Measurements from ENCODE around the gene RUNX2. TPM values are rescaled to one million over a fixed set of nuclear protein-coding genes. Genes with fewer than 3 reads are reported as not detected.

Gene RUNX2
- total RNA-seq, 3 donors from 2014 or later = 2.7 to 7.3 (median 7.2) TPM

- intact Hi-C loops (cut with DNase I; ENCODE audit: low total_unique reads) = no loop called here
These were observed 234.0 kb downstream of the RUNX2 start for GRCh38 chr6:45562171-45562570.

GRCh38 chr6:45563041-45563440 is 234.9 kb downstream of the RUNX2 start:
- no peaks in the 10 kb centered on the region for H3K4me1 ChIP-seq
- intact Hi-C loops (cut with DNase I; ENCODE audit: low total_unique reads) = no loop called here
- no peaks in the 10 kb centered on the region for H3K9me3 ChIP-seq
- H3K4me3 ChIP-seq = no peak overlapping the region
- TF ChIP-seq, protein P1, sequence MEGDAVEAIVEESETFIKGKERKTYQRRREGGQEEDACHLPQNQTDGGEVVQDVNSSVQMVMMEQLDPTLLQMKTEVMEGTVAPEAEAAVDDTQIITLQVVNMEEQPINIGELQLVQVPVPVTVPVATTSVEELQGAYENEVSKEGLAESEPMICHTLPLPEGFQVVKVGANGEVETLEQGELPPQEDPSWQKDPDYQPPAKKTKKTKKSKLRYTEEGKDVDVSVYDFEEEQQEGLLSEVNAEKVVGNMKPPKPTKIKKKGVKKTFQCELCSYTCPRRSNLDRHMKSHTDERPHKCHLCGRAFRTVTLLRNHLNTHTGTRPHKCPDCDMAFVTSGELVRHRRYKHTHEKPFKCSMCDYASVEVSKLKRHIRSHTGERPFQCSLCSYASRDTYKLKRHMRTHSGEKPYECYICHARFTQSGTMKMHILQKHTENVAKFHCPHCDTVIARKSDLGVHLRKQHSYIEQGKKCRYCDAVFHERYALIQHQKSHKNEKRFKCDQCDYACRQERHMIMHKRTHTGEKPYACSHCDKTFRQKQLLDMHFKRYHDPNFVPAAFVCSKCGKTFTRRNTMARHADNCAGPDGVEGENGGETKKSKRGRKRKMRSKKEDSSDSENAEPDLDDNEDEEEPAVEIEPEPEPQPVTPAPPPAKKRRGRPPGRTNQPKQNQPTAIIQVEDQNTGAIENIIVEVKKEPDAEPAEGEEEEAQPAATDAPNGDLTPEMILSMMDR (IDR thresholded peaks at IDR 0.05) = no peak
- no peaks in the 10 kb centered on the region for H3K36me3 ChIP-seq
- no peak for DNase-seq (ENCODE audit: low spot score in 2 of 2)
- H3K27ac ChIP-seq = no peak overlapping the region
- H3K27me3 ChIP-seq = no peaks in the 10 kb centered on the region

More at GRCh38 chr6:45562171-45562570, 234.0 kb downstream of the RUNX2 start:
- Histone ChIP-seq H3K36me3 (no peaks in the 10 kb centered on the region), H3K27me3 (no peaks in the 10 kb centered on the region), H3K9me3 (no peaks in the 10 kb centered on the region), H3K4me3 (no peak overlapping the region), H3K4me1 (no peaks in the 10 kb centered on the region), H3K27ac (no peak overlapping the region)
- no peak for DNase-seq (ENCODE audit: low spot score in 2 of 2)
- TF ChIP-seq POLR2A (IDR thresholded peaks at IDR 0.05) (no peak), POLR2AphosphoS5 (IDR thresholded peaks at IDR 0.05) (no peak)
- TF ChIP-seq, protein P1 (IDR thresholded peaks at IDR 0.05) = no peak

DNA sequence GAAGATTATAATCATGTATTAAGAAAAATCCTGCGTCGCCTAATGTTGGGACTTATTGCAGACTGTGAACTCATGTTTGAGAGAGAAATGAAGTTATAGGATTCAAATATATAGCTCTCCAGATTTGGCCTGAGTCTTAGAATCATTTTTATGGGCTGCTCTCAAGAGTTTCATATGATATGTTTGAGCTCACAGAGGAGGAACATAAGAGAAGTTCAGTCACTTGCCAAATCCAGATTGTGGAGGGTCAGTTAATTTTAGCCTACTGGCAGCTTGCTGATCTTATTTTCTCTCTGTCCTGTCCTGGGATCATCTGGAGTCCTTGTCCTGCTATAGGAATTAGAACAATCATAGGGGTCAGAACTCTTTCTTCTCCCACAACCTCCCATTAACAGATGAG is 235.7 kb downstream of the RUNX2 start:
- Histone ChIP-seq H3K27ac (no peak overlapping the region), H3K36me3 (no peaks in the 10 kb centered on the region), H3K9me3 (no peaks in the 10 kb centered on the region), H3K4me3 (no peak overlapping the region), H3K4me1 (no peaks in the 10 kb centered on the region), H3K27me3 (no peaks in the 10 kb centered on the region)
- TF ChIP-seq, protein P1 (IDR thresholded peaks at IDR 0.05) = no peak
- TF ChIP-seq POLR2AphosphoS5 (IDR thresholded peaks at IDR 0.05) = no peak
- TF ChIP-seq POLR2A (IDR thresholded peaks at IDR 0.05) = no peak
- no peak for DNase-seq (ENCODE audit: low spot score in 2 of 2)
- intact Hi-C loops (cut with DNase I; ENCODE audit: low total_unique reads) = no loop called here

DNA sequence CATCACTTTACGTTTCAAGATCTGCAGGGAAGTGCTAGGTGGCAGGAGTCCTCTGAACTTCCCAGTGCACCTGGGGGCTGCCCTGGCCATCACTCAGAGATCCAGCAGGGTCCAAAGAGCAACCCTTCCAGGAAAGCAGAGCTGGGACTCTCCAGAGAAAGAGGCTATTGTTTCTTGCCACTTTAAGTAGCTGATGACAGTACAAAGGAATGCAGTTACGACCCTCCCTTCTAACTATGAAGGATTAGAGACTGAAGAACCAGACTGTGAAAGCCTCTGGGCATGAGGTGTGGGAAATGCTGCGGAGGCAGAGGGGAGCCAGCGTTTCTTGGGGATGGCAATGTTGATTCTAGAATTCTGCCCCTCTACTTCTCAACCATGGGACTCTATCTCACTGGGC is 238.8 kb downstream of the RUNX2 start:
- Histone ChIP-seq H3K4me1 (no peaks in the 10 kb centered on the region), H3K36me3 (no peaks in the 10 kb centered on the region), H3K27ac (no peak overlapping the region), H3K4me3 (no peak overlapping the region), H3K27me3 (no peaks in the 10 kb centered on the region), H3K9me3 (no peaks in the 10 kb centered on the region)
- intact Hi-C loops (cut with DNase I; ENCODE audit: low total_unique reads) = no loop called here
- no peak for DNase-seq (ENCODE audit: low spot score in 2 of 2)
- TF ChIP-seq POLR2AphosphoS5 (IDR thresholded peaks at IDR 0.05) (no peak), POLR2A (IDR thresholded peaks at IDR 0.05) (no peak)
- TF ChIP-seq, protein P1 (IDR thresholded peaks at IDR 0.05) = no peak

DNA sequence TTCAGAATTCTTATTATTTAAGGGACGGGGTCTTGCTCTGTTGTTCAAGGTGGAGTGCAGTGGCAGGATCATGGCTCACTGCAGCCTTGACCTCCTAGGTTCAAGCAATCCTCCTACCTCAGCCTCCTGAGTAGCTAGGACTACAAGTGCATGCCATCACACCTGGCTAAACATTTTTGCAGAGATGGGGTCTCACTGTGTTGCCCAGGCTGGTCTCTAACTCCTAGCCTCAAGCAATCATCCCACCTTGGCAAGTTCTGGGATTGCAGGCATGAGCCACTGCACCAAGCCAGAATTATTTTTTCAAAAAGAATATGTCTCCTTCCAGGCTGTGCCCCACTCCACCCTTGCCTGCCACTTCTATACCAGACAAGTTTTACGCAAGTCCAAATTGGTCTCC is 239.7 kb downstream of the RUNX2 start:
- H3K36me3 ChIP-seq = no peaks in the 10 kb centered on the region
- TF ChIP-seq, protein P1 (IDR thresholded peaks at IDR 0.05) = no peak
- no peak for TF ChIP-seq POLR2A (IDR thresholded peaks at IDR 0.05)
- TF ChIP-seq POLR2AphosphoS5 (IDR thresholded peaks at IDR 0.05) = no peak
- H3K27ac ChIP-seq = no peak overlapping the region
- H3K9me3 ChIP-seq = no peaks in the 10 kb centered on the region
- no peak overlapping the region for H3K4me3 ChIP-seq
- intact Hi-C loops (cut with DNase I; ENCODE audit: low total_unique reads) = no loop called here
- H3K4me1 ChIP-seq = no peaks in the 10 kb centered on the region
- H3K27me3 ChIP-seq = no peaks in the 10 kb centered on the region
- DNase-seq (ENCODE audit: low spot score in 2 of 2) = no peak

All from breast epithelium (tissue), 4 donors.